GM23338 (cell line): ENCODE data around the gene CACNA1H. TPM values are rescaled to one million over a fixed set of nuclear protein-coding genes. Genes with fewer than 3 reads are reported as not detected.

ENCODE experiments used
- ATAC-seq: fragments of 200-7000 bp; cut with Tn5 transposase; 3 replicates; pipeline ENCODE4 v1.9.1; 2020
- DNase-seq: peaks from one replicate; pipeline ENCODE4 v3.0.0-alpha.2; 2015; ENCODE audit warnings: low spot score
- H2AFZ ChIP-seq: fragments of 200-600 bp; sonication (generic); 2 replicates; pipeline ENCODE4 v1.8.0; 2016; ENCODE audit warnings: antibody characterized with exemption, mild to moderate bottlenecking, moderate library complexity
- H3F3A ChIP-seq: fragments of 200-600 bp; sonication (generic); replicated peaks from 2 replicates; pipeline ENCODE4 v1.8.0; 2017; ENCODE audit warnings: antibody characterized with exemption, mixed run types, low read depth
- H3K27ac ChIP-seq: fragments of 200-600 bp; sonication (generic); 2 replicates; pipeline ENCODE4 v1.6.1; 2016; ENCODE audit warnings: low read depth
- H3K27me3 ChIP-seq: fragments of 200-600 bp; sonication (generic); 2 replicates; pipeline ENCODE4 v1.8.0; 2016; ENCODE audit warnings: mild to moderate bottlenecking, mixed run types, moderate library complexity; ENCODE audit not compliant: insufficient read depth
- H3K36me3 ChIP-seq: fragments of 200-600 bp; sonication (generic); 2 replicates; pipeline ENCODE4 v1.8.0; 2016; ENCODE audit warnings: mild to moderate bottlenecking; ENCODE audit not compliant: insufficient read depth
- H3K4me1 ChIP-seq: fragments of 200-600 bp; sonication (generic); 2 replicates; pipeline ENCODE4 v1.8.0; 2016; ENCODE audit warnings: mild to moderate bottlenecking, moderate library complexity; ENCODE audit not compliant: insufficient read depth
- H3K4me2 ChIP-seq: fragments of 200-600 bp; sonication (generic); 2 replicates; pipeline ENCODE4 v1.7.1; 2017; ENCODE audit warnings: mixed run types
- H3K4me3 ChIP-seq: fragments of 200-600 bp; sonication (generic); 2 replicates; pipeline ENCODE4 v1.6.1; 2016; ENCODE audit warnings: mixed run types
- H3K79me2 ChIP-seq: fragments of 200-600 bp; sonication (generic); replicated peaks from 2 replicates; pipeline ENCODE4 v1.8.0; 2017; ENCODE audit warnings: mild to moderate bottlenecking; ENCODE audit not compliant: insufficient read depth
- H3K9me2 ChIP-seq: fragments of 200-600 bp; sonication (generic); 2 replicates; pipeline ENCODE4 v1.8.0; 2017; ENCODE audit not compliant: insufficient read depth
- H4K20me1 ChIP-seq: fragments of 200-600 bp; sonication (generic); replicated peaks from 2 replicates; pipeline ENCODE4 v1.8.0; 2017; ENCODE audit warnings: mild to moderate bottlenecking; ENCODE audit not compliant: insufficient read depth
- H3K27ac Mint-ChIP-seq: 2 replicates; pipeline ENCODE4 v1.8.0; 2020; ENCODE audit warnings: inconsistent platforms, mild to moderate bottlenecking, moderate library complexity, mixed read lengths
- H3K27me3 Mint-ChIP-seq: 3 replicates; pipeline ENCODE4 v1.8.0; 2022; ENCODE audit warnings: low read depth, mild to moderate bottlenecking, moderate library complexity, mixed read lengths, inconsistent platforms; ENCODE audit not compliant: insufficient read depth, poor library complexity
- H3K36me3 Mint-ChIP-seq: 3 replicates; pipeline ENCODE4 v1.8.0; 2021; ENCODE audit warnings: low read depth, mild to moderate bottlenecking, inconsistent platforms, moderate library complexity, mixed read lengths
- H3K4me1 Mint-ChIP-seq: 3 replicates; pipeline ENCODE4 v1.8.0; 2020; ENCODE audit warnings: mild to moderate bottlenecking, inconsistent platforms, mixed read lengths
- H3K4me3 Mint-ChIP-seq: 3 replicates; pipeline ENCODE4 v1.8.0; 2021; ENCODE audit warnings: moderate library complexity, mild to moderate bottlenecking, inconsistent platforms, mixed read lengths
- H3K9me3 Mint-ChIP-seq: 3 replicates; pipeline ENCODE4 v1.8.0; 2020; ENCODE audit warnings: moderate library complexity, mild to moderate bottlenecking, inconsistent platforms, mixed read lengths
- CREB1 ChIP-seq: fragments of 250-450 bp; sonication (Bioruptor Pico); IDR thresholded peaks from 2 replicates; pipeline ENCODE4 v1.5.0; 2020; ENCODE audit warnings: low read depth, mild to moderate bottlenecking, moderate library complexity
- EZH2 ChIP-seq: fragments of 200-600 bp; sonication (generic); IDR thresholded peaks from one replicate; pipeline ENCODE4 v1.8.0; 2017; ENCODE audit warnings: antibody characterized with exemption, mild to moderate bottlenecking, low read depth; ENCODE audit not compliant: unreplicated experiment
- JUNB ChIP-seq: IDR thresholded peaks from one replicate; pipeline ENCODE4 v1.6.1; 2016; ENCODE audit warnings: antibody characterized with exemption; ENCODE audit not compliant: unreplicated experiment
- NANOG ChIP-seq: IDR thresholded peaks from 2 replicates; pipeline ENCODE4 v1.6.1; 2016; ENCODE audit warnings: antibody characterized with exemption, borderline replicate concordance
- POLR2AphosphoS5 ChIP-seq: IDR thresholded peaks from 2 replicates; pipeline ENCODE4 v1.6.1; 2016; ENCODE audit warnings: antibody characterized with exemption, low read depth
- ZNF462 ChIP-seq: fragments of 250-450 bp; sonication (Bioruptor Pico); IDR thresholded peaks from 2 replicates; pipeline ENCODE4 v1.5.0; 2020; ENCODE audit warnings: mild to moderate bottlenecking, moderate library complexity
- polyA plus RNA-seq: library from polyadenylated mRNA; unstranded; fragments of >200 nt; fragmentation: Nextera tagmentation; extraction: Ambion mirVana; gene quantifications from 2 replicates; pipeline ENCODE4 v1.2.1, GENCODE V29; 2016
- total RNA-seq: library from RNA; depleted of rRNA; stranded (reverse); fragments of >200 nt; shearing (Covaris generic); gene quantifications from 2 replicates; pipeline ENCODE4 v1.2.3, GENCODE V29; 2014
- TF ChIP-seq, protein P1 (sequence below): IDR thresholded peaks from one replicate; pipeline ENCODE4 v1.6.1; 2018; ENCODE audit warnings: antibody characterized with exemption; ENCODE audit not compliant: unreplicated experiment

The CACNA1H gene
- total and polyA plus RNA-seq, 2 experiments from 2014 or later, result 3.5 to 43.3 TPM

DNA sequence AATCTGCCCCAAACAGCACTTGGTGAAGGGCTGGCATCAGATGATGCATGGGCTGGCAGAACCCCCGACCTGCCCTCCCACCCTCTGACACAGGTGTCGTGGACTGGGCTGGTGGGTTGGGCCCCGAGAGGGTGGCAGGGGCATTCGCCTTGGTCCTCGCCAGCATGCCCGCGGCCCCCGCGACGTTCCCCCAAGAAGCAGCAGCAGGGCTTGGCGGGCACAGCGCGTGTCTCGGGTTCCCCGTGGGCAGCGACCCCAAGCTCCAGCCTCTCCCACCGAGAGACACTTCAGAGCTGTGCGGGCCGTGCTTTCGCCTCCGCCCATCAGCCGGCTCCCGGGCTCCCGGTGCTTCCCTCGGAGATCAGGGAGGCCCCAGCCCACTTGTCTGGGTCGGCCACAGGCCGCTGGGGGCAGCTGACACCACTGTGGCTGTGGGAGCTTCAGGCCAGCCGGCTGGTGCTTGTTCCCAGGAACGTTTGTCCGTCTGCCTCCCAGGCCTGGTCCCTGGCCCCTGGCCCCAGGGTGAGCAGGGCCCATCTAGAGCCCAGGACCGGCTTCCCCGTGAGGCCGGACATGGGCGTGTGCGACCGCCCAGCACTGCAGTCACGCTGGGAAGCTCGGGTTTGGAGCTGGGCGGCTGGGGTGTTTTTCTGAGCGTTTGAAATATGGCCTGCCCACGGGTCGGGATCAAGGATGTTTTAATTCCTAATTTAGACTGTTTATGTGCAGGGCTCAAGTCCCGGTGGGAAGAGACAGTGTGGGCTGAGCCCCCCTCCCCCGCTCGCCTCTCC is 16.6 kb downstream of the CACNA1H start:
- Histone ChIP-seq H2AFZ (no peak overlapping the region), H3K27ac (no peak overlapping the region), H3K4me1 (no peaks in the 10 kb centered on the region), H3F3A (no peaks in the 10 kb centered on the region; the same call in 1 of the 2 replicates), H3K36me3 (no peaks in the 10 kb centered on the region), H3K4me2 (no peak overlapping the region), H3K9me2 (no peaks in the 10 kb centered on the region), H3K79me2 (peaks cover 14% of the 10 kb centered on the region), H4K20me1 (peaks cover 11% of the 10 kb centered on the region; the same call in 1 of the 2 replicates), H3K4me3 (no peak overlapping the region), H3K27me3 (no peaks in the 10 kb centered on the region)
- Mint-ChIP-seq H3K27me3 (peaks cover 2% of the 10 kb centered on the region), H3K36me3 (no peaks in the 10 kb centered on the region), H3K27ac (no peak overlapping the region), H3K9me3 (no peaks in the 10 kb centered on the region), H3K4me3 (no peak overlapping the region), H3K4me1 (no peaks in the 10 kb centered on the region)
- no peak for TF ChIP-seq POLR2AphosphoS5
- no peak for TF ChIP-seq NANOG
- no peak for TF ChIP-seq JUNB
- no peak for TF ChIP-seq CREB1 (CRISPR knock-in tag)
- no peak for TF ChIP-seq ZNF462 (CRISPR knock-in tag)
- TF ChIP-seq EZH2, result no peak
- TF ChIP-seq, protein P1, sequence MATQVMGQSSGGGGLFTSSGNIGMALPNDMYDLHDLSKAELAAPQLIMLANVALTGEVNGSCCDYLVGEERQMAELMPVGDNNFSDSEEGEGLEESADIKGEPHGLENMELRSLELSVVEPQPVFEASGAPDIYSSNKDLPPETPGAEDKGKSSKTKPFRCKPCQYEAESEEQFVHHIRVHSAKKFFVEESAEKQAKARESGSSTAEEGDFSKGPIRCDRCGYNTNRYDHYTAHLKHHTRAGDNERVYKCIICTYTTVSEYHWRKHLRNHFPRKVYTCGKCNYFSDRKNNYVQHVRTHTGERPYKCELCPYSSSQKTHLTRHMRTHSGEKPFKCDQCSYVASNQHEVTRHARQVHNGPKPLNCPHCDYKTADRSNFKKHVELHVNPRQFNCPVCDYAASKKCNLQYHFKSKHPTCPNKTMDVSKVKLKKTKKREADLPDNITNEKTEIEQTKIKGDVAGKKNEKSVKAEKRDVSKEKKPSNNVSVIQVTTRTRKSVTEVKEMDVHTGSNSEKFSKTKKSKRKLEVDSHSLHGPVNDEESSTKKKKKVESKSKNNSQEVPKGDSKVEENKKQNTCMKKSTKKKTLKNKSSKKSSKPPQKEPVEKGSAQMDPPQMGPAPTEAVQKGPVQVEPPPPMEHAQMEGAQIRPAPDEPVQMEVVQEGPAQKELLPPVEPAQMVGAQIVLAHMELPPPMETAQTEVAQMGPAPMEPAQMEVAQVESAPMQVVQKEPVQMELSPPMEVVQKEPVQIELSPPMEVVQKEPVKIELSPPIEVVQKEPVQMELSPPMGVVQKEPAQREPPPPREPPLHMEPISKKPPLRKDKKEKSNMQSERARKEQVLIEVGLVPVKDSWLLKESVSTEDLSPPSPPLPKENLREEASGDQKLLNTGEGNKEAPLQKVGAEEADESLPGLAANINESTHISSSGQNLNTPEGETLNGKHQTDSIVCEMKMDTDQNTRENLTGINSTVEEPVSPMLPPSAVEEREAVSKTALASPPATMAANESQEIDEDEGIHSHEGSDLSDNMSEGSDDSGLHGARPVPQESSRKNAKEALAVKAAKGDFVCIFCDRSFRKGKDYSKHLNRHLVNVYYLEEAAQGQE, result no peak
- DNase-seq, result no peak
- ATAC-seq, result peak; percentile 9
